ENCODE results near the gene MAPK12.
"Not testable (repeated sequence)": the region's sequence is repeated elsewhere in the genome, so short reads cannot be mapped to it uniquely, and the experiment has no call there.

- not testable (repeated sequence) for TF ChIP-seq CTCF, POLR2A (IDR thresholded peaks at IDR 0.05)
Observed at GRCh38 chr22:50273781-50274180, 12.3 kb upstream of the MAPK12 start.

Measured in thyroid gland (tissue), 4 donors.